Measurements from ENCODE around the gene DGKA. TPM values are rescaled to one million over a fixed set of nuclear protein-coding genes. Genes with fewer than 3 reads are reported as not detected.

Gene DGKA
- total and polyA plus RNA-seq, 2 of the 4 experiments (the other 2 are of a cell fraction): 71.9 to 75.1 TPM

- Histone ChIP-seq H4K91ac (ENCODE audit: insufficient read depth, low read depth, low read length) (no peak overlapping the region), H3K4me2 (ENCODE audit: low read depth, low read length) (no peak overlapping the region), H3K4me1 (ENCODE audit: control insufficient read depth, insufficient read depth, low read length) (no peaks in the 10 kb centered on the region), H3K23ac (ENCODE audit: low read depth, low read length) (no peak overlapping the region), H3K36me3 (ENCODE audit: control insufficient read depth, insufficient read depth, low read length) (no peaks in the 10 kb centered on the region), H2BK20ac (ENCODE audit: low read depth, low read length) (no peak overlapping the region), H2AK5ac (ENCODE audit: low read depth, low read length) (no peak overlapping the region), H3K4ac (ENCODE audit: low read depth, low read length) (no peak overlapping the region), H2BK120ac (ENCODE audit: low read depth, low read length) (no peak overlapping the region), H2AK9ac (replicated peaks; ENCODE audit: low read depth, low read length, poor library complexity) (no peak overlapping the region), H4K8ac (ENCODE audit: low read depth in 2 of 2, low read length in 2 of 2) (no peak overlapping the region), H3K9me3 (ENCODE audit: control insufficient read depth, insufficient read depth, low read length) (no peaks in the 10 kb centered on the region), H2AFZ (replicated peaks; ENCODE audit: low read length, poor library complexity) (no peak overlapping the region), H3K56ac (ENCODE audit: extremely low read depth, insufficient read depth, low read length) (no peak overlapping the region), H2BK15ac (ENCODE audit: low read depth, low read length) (no peak overlapping the region), H3K9me1 (ENCODE audit: insufficient read depth, low read length) (no peaks in the 10 kb centered on the region), H3K27ac (ENCODE audit: insufficient read depth, low read length) (no peak overlapping the region), H4K5ac (ENCODE audit: low read depth, low read length) (no peak overlapping the region), H3K14ac (replicated peaks; ENCODE audit: low read depth, low read length) (no peak overlapping the region), H3K9ac (ENCODE audit: low read depth, low read length) (no peak overlapping the region), H3K4me3 (ENCODE audit: insufficient read depth, low read depth, low read length) (no peak overlapping the region), H4K20me1 (ENCODE audit: insufficient read depth, low read length) (no peaks in the 10 kb centered on the region), H3K18ac (ENCODE audit: low read depth, low read length) (no peak overlapping the region), H3K79me1 (ENCODE audit: low read depth in 1 of 2, low read length in 2 of 2) (no peaks in the 10 kb centered on the region), H3K27me3 (ENCODE audit: control insufficient read depth, insufficient read depth, low read length) (no peaks in the 10 kb centered on the region), H2BK5ac (ENCODE audit: low read depth, low read length, poor library complexity, severe bottlenecking) (no peak overlapping the region)
- no TSS peak for BruUV-seq (replicated peaks)
- WGBS, 2 experiments (ENCODE audit: extremely low coverage in 2 of 2, insufficient read length in 1 of 2): no CpG with 5 or more reads among the region's 1 CpG
- TF ChIP-seq SMC3 (IDR thresholded peaks at IDR 0.05; ENCODE audit: low read depth, low read length): no peak
- TF ChIP-seq BHLHE40 (IDR thresholded peaks at IDR 0.05; ENCODE audit: low read depth, low read length): no peak
- TF ChIP-seq FOS (IDR thresholded peaks at IDR 0.05; ENCODE audit: low read depth, low read length): no peak
- TF ChIP-seq NFE2L2 (IDR thresholded peaks at IDR 0.05; ENCODE audit: low read depth, low read length): no peak
- no peak for TF ChIP-seq USF2 (IDR thresholded peaks at IDR 0.05; ENCODE audit: low read depth, low read length)
- no peak for TF ChIP-seq RAD21 (IDR thresholded peaks at IDR 0.05; ENCODE audit: low read length)
- TF ChIP-seq POLR2A (IDR thresholded peaks at IDR 0.05; ENCODE audit: low read depth, low read length): no peak
- no peak for TF ChIP-seq CEBPB (IDR thresholded peaks at IDR 0.05; ENCODE audit: low read depth, low read length)
- no peak for TF ChIP-seq MAZ (IDR thresholded peaks at IDR 0.05; ENCODE audit: borderline replicate concordance, low read depth, low read length)
- no peak for TF ChIP-seq MXI1 (IDR thresholded peaks at IDR 0.05; ENCODE audit: borderline replicate concordance, low read depth, low read length)
- TF ChIP-seq RCOR1 (IDR thresholded peaks at IDR 0.05; ENCODE audit: insufficient replicate concordance, low read length): no peak
- TF ChIP-seq CTCF (conservative IDR thresholded peaks at IDR 0.05; ENCODE audit: low read depth, low read length): no peak
- TF ChIP-seq CHD1 (IDR thresholded peaks at IDR 0.05; ENCODE audit: low read depth, low read length): no peak
- no peak for TF ChIP-seq RFX5 (IDR thresholded peaks at IDR 0.05; ENCODE audit: low read depth, low read length)
- TF ChIP-seq ELK1 (IDR thresholded peaks at IDR 0.05; ENCODE audit: borderline replicate concordance, low read depth, low read length): no peak
- TF ChIP-seq MAFK (IDR thresholded peaks at IDR 0.05; ENCODE audit: low read depth, low read length): no peak
- dilution Hi-C loops (cut with HindIII; ENCODE audit: low sequenced_read_pairs, unreplicated experiment): no loop called here
- DNase-seq (no peak), ATAC-seq (ENCODE audit: low read depth) (no peak)
- CTCF ChIA-PET: no interaction called here
- in situ Hi-C loops (cut with MboI; ENCODE audit: low sequenced_read_pairs): no loop called here
- POLR2A ChIA-PET (ENCODE audit: unreplicated experiment): no interaction called here
- intact Hi-C loops (cut with micrococcal nuclease): no loop called here
Observed at GRCh38 chr12:55893723-55894122, 37.2 kb upstream of the DGKA start.

Measured in IMR-90 (cell line).